ENCODE results near the gene GPSM1.

Gene GPSM1

DNA sequence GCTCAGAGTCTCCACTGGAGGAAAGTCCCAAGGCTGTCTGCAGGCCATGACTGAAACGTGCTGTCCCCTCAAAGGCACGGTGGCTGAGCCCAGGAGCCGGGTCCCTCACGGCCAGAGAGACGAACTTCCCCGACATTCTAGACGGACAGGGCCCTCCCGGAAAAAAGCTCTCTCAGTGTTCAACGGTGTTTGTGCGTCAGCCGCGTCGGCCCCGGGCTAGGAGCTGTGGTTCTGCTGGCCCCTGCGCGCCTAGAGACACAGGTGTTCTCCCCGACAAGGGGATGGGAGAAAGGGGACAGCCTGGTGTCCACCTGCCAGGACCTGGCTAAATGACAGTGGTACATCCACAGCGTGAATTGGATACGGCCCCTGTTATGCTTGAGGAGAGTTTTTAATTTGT lies 5.8 kb upstream of the GPSM1 start:
- H3K4me3 ChIP-seq (ENCODE audit: low read depth, low read length), result no peak overlapping the region
- TF ChIP-seq, protein P1, sequence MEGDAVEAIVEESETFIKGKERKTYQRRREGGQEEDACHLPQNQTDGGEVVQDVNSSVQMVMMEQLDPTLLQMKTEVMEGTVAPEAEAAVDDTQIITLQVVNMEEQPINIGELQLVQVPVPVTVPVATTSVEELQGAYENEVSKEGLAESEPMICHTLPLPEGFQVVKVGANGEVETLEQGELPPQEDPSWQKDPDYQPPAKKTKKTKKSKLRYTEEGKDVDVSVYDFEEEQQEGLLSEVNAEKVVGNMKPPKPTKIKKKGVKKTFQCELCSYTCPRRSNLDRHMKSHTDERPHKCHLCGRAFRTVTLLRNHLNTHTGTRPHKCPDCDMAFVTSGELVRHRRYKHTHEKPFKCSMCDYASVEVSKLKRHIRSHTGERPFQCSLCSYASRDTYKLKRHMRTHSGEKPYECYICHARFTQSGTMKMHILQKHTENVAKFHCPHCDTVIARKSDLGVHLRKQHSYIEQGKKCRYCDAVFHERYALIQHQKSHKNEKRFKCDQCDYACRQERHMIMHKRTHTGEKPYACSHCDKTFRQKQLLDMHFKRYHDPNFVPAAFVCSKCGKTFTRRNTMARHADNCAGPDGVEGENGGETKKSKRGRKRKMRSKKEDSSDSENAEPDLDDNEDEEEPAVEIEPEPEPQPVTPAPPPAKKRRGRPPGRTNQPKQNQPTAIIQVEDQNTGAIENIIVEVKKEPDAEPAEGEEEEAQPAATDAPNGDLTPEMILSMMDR (IDR thresholded peaks at IDR 0.05; ENCODE audit: borderline replicate concordance, insufficient read depth, low read depth, low read length), result no peak

DNA sequence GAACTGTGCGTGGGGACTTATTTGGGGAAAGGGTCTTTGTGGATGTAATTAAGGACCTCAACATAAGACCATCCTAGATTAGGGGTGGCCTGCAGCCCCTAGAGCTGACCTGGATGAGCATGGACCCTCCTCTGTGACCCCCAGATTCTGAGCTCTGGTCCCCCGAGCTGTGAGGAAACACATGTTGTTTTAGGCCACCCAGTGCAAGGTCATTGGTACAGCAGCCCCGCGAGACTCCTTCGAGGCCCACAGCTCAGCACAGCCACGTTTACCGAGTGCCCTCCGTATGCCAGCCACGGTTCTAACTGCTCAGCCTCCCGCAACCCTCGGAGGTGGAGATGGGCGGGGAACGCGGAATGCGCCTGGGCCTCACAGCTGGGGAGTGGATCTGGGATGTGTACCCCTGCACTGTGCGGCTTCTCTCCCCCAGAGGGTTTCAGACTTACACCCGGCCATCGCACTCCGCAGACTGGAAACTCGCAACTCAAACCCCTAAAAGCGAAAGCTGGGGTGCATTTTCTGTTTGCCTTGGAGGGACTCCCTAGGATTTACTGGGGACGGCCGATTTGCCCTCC lies 4.5 kb upstream of the GPSM1 start:
- H3K4me3 ChIP-seq (ENCODE audit: low read depth, low read length), result no peak overlapping the region
- TF ChIP-seq, protein P1 (IDR thresholded peaks at IDR 0.05; ENCODE audit: borderline replicate concordance, insufficient read depth, low read depth, low read length), result no peak

DNA sequence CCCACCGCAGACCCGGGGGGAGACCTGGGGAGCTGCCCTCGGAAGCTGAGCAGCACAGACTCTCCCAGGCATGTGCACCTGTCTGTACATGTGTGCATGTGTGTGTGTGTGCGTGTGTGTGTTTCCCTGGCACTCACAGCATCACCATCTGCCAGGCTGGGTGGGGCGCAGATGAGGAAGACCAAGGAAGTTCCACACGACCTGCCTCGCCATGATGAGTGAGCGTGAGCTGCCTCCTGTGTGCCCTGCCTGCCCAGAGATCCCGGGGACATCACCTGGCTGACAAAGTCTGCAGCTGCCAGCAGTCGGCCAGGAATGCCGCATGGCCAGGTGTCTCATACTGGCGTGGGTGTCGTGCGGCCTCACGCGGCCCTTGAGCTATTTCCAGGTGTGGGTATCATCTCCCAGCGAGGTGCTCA lies 4.0 kb upstream of the GPSM1 start:
- TF ChIP-seq, protein P1 (IDR thresholded peaks at IDR 0.05; ENCODE audit: borderline replicate concordance, insufficient read depth, low read depth, low read length), result no peak
- no peak overlapping the region for H3K4me3 ChIP-seq (ENCODE audit: low read depth, low read length)

DNA sequence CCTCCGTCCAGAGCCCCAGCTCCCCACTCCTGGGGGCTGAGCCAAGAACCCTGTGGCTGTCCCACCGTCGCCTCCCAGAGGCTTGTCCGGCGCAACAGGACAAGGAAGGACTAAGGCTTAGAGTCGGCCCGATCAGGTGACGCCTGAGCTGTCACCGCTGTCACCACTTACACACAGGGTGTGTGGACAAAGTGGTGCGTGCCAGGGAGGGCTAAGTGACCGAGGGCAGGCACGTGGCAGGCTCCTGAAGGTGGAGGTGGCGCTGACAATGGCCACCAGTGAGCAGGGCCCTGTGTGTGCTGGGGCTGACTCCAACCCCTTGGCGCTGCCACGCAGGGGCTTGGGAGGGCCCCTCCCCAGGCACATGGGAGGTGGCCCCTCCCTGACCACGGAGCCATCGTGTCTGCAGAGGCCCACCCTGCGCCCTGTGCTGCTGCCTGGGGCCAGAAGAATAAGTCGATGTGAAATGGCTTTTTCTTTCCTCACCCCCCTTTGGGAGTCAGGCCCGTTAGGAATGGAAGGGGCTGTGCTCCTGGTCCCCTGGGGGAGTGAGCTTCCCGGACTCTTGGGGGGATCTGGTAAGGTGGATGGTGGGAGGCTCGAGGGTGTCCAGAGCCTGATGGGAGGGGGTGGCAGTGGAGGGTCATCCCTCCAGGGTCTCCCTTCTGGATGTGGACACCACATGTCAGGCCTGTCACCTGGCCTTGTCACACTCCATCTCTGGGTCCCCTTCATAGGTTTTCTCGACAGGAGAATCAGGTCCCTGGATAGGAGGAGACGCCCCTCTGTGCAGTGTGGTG lies 2.6 kb upstream of the GPSM1 start:
- H3K4me3 ChIP-seq (ENCODE audit: low read depth, low read length), result no peak overlapping the region
- TF ChIP-seq, protein P1 (IDR thresholded peaks at IDR 0.05; ENCODE audit: borderline replicate concordance, insufficient read depth, low read depth, low read length), result no peak

DNA sequence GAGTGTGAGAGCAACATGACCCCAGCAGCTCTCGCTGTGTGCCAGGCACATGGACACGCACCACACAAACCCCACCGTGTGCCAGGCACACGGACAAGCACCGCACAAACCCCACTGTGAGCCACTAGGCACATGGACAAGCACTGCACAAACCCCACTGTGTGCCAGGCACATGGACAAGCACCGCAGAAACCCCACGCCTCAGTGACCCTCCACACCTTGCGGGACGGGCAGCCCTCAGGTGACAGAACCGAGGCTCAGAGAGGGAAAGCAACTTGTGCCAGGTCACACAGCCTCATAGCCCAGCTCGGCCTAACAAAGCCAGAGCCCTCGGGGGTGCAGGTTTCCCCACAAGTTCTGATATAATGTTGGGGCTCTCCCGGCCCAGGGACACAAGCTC lies 2.0 kb upstream of the GPSM1 start:
- TF ChIP-seq, protein P1 (IDR thresholded peaks at IDR 0.05; ENCODE audit: borderline replicate concordance, insufficient read depth, low read depth, low read length), result no peak
- H3K4me3 ChIP-seq (ENCODE audit: low read depth, low read length), result no peak overlapping the region

DNA sequence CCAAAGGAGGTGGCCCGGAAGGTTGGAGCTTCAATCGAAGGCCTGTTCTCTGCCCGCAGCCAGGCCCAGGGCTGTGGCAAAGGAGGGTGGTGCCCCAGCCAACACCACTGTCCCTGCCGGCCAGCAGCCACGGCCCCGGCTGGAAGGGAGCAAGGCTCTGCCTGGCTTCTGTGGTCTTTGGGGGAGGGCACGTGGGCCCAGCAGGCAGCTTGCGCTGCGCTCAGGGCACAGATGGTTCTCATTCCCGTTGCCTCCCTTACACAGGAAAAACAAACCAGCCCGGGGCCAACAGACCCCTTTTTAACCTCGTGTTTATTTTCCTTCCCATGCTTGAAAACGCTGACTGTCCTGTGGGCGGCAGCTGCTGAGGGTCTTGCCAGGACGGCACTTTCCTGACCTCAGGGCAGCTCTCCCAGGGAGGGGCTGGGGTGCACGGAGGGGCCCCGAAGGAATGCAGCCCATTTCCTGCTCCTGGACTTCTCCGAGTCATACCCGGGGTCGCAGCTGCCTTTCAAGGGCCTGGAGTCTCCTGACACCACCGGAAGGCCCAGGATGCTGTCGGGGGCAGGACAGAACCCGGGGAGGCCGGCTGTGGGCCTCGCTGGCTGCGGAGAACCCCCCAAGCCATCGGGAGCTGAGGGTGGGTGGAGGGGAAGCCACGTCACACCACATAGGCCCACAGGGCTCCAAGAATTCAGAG lies 1.1 kb upstream of the GPSM1 start:
- no peak overlapping the region for H3K4me3 ChIP-seq (ENCODE audit: low read depth, low read length)
- TF ChIP-seq, protein P1 (IDR thresholded peaks at IDR 0.05; ENCODE audit: borderline replicate concordance, insufficient read depth, low read depth, low read length), result no peak
